ENCODE results near the gene SOHLH2.

SOHLH2 gene

GRCh38 chr13:36131931-36132297 is 82.4 kb downstream of the SOHLH2 start:
- no peak for DNase-seq (ENCODE audit: low spot score)

GRCh38 chr13:36131222-36131930 is 83.0 kb downstream of the SOHLH2 start, which contains the start of gene DCLK1:
Gene DCLK1 (minus strand): TSS chr13:36131382.
- DNase-seq (ENCODE audit: low spot score) = no peak

- DNase-seq (ENCODE audit: low spot score) = no peak
Measured at GRCh38 chr13:36130552-36131221, 83.7 kb downstream of the SOHLH2 start.

DNA sequence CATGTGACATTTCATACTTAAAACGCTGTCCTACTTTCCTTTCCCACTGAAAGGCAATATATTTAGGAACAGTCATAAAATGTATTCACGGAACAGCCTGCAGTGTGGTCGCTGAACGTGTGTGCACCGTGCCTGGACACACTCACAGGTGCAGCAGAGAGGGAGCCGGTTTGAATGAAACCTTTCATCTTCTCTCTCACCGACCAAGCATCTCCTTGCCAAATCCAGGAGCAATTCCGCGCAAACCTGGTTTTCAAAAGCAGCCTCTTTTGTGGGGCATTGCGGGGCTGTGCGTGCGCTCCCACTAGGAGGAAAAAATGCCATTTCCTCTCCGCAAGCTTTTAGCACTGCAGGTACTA is 84.2 kb downstream of the SOHLH2 start:
- DNase-seq (ENCODE audit: low spot score) = no peak

DNA sequence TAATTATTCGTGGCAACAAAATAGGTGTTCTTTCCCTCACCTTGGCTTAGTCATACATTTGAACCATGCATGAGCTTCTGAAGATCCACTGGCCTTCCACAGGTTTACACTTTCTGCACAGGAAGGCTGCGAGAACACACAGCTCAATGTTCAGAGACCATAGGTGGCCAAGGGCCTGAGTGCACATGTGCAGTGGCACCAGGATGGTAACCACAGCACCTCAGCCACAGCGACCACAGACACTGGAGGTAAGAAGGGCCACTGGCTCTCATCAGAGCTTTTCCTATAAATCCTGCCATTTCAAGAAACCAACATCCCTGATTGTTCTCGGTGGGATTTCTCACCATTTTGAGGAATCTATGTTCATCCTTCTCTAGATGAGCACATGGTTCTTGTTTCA is 84.8 kb downstream of the SOHLH2 start:
- DNase-seq (ENCODE audit: low spot score) = no peak

- no peak for DNase-seq (ENCODE audit: low spot score)
Measured at GRCh38 chr13:36126491-36126890, 87.9 kb downstream of the SOHLH2 start.

DNA sequence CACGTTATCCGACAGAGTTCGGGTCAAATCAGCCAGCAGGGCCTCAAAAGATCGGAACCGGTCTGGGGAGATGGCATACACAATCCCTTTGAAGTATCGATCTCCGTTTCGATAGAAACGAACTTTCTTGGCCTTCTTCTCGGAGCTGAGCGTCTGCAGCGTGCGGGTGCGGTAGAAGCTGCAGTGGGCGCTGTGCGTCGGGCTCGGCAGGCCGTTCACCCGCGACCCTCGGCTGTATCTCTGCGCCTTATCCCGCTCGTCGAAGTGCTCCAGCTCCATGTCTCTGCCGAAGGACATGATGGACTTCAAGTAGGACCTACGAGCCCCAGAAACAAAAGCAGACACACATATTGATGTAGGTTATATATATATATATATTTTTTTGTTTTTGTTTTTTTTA is 88.5 kb downstream of the SOHLH2 start:
- no peak for DNase-seq (ENCODE audit: low spot score)

DNA sequence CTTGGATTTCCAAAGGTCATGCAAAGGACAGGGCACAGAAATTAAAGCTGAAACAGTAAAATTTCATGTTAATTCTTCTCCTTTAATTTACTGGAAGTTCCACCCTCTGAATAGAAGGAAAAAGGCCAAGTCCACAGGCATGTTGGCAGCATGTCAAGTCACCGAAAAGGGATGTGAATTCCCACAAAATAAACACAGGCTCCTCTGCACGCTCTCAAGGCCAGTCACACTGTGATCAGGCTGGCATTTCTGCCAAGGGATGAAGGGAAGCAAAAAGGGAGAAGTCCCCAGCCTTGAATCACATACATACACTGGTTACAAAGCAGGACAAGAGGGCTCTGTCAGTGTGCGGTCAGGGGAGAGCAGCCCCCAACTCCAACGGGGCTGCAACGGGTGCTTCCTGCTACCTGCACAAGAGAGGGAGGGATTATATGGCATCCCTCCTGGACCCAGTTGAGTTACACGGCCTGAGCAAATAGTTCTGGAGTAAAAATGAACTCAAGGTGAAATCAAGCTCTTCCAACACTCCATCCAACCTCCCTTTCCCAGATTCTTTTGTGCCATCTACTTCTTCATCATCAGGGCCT is 90.0 kb downstream of the SOHLH2 start:
- no peak for DNase-seq (ENCODE audit: low spot score)

Data from kidney capillary endothelial cell (primary cell).